OCI-LY1 (cell line): ENCODE measurements around the gene C19orf67.

Source experiments
- H2AFZ ChIP-seq: fragments of 200-600 bp; sonication (generic), shearing (Covaris generic); 2 replicates; pipeline ENCODE4 v1.6.0; 2014; ENCODE audit warnings: antibody characterized with exemption, mild to moderate bottlenecking, low read length
- H3F3A ChIP-seq: fragments of 200-600 bp; sonication (generic), shearing (Covaris generic); 2 replicates; pipeline ENCODE4 v1.6.0; 2014; ENCODE audit warnings: mild to moderate bottlenecking, antibody characterized with exemption, low read length, moderate library complexity; ENCODE audit not compliant: insufficient read depth
- H3K27ac ChIP-seq: fragments of 200-600 bp; sonication (generic); 2 replicates; pipeline ENCODE4 v1.5.1; 2014; ENCODE audit warnings: low read length, mixed run types, mild to moderate bottlenecking, low read depth; ENCODE audit not compliant: poor library complexity, severe bottlenecking
- H3K27me3 ChIP-seq: fragments of 200-600 bp; sonication (generic); 2 replicates; pipeline ENCODE4 v1.6.0; 2014; ENCODE audit warnings: antibody characterized with exemption, mild to moderate bottlenecking, low read length, moderate library complexity; ENCODE audit not compliant: insufficient read depth
- H3K36me3 ChIP-seq: fragments of 200-600 bp; sonication (generic); 2 replicates; pipeline ENCODE4 v1.6.1; 2014; ENCODE audit warnings: mild to moderate bottlenecking, antibody characterized with exemption, low read length, moderate library complexity, mixed read lengths; ENCODE audit not compliant: insufficient read depth
- H3K4me1 ChIP-seq: fragments of 200-600 bp; sonication (generic); 2 replicates; pipeline ENCODE4 v1.5.1; 2014; ENCODE audit warnings: mild to moderate bottlenecking, low read length, moderate library complexity; ENCODE audit not compliant: insufficient read depth, severe bottlenecking
- H3K4me2 ChIP-seq: fragments of 200-600 bp; sonication (generic), shearing (Covaris generic); 2 replicates; pipeline ENCODE4 v1.6.1; 2014; ENCODE audit warnings: low read length
- H3K4me3 ChIP-seq: fragments of 200-600 bp; sonication (generic); 2 replicates; pipeline ENCODE4 v1.5.1; 2014; ENCODE audit warnings: low read length, low read depth, mild to moderate bottlenecking, mixed read lengths; ENCODE audit not compliant: poor library complexity, severe bottlenecking
- H3K79me2 ChIP-seq: fragments of 200-600 bp; shearing (Covaris generic); 2 replicates; pipeline ENCODE4 v1.6.1; 2016; ENCODE audit warnings: mixed run types, low read length, mixed read lengths; ENCODE audit not compliant: insufficient read depth
- H3K9ac ChIP-seq: fragments of 200-600 bp; sonication (generic), shearing (Covaris generic); 2 replicates; pipeline ENCODE4 v1.6.1; 2014; ENCODE audit warnings: mild to moderate bottlenecking, low read length, mixed read lengths
- H3K9me2 ChIP-seq: fragments of 200-600 bp; sonication (generic), shearing (Covaris generic); 2 replicates; pipeline ENCODE4 v1.6.1; 2014; ENCODE audit warnings: low read depth, mild to moderate bottlenecking, low read length, mixed read lengths
- H3K9me3 ChIP-seq: fragments of 200-600 bp; shearing (Covaris generic); 2 replicates; pipeline ENCODE4 v1.6.1; 2014; ENCODE audit warnings: low read length, mixed read lengths
- H4K20me1 ChIP-seq: fragments of 200-600 bp; sonication (generic), shearing (Covaris generic); 2 replicates; pipeline ENCODE4 v1.6.0; 2016; ENCODE audit warnings: mild to moderate bottlenecking, low read length; ENCODE audit not compliant: insufficient read depth
- EZH2 ChIP-seq: fragments of 200-600 bp; sonication (generic), shearing (Covaris generic); IDR thresholded peaks from 2 replicates; pipeline ENCODE4 v1.8.0; 2017; ENCODE audit warnings: borderline replicate concordance, mixed run types, mild to moderate bottlenecking, antibody characterized with exemption, low read length, moderate library complexity, mixed read lengths
- TF ChIP-seq, protein P1 (sequence below): fragments of 200-600 bp; sonication (generic), shearing (Covaris generic); IDR thresholded peaks from 2 replicates; pipeline ENCODE4 v1.5.1; 2017; ENCODE audit warnings: mild to moderate bottlenecking, antibody characterized with exemption, low read length, moderate library complexity, mixed read lengths

Gene C19orf67

DNA sequence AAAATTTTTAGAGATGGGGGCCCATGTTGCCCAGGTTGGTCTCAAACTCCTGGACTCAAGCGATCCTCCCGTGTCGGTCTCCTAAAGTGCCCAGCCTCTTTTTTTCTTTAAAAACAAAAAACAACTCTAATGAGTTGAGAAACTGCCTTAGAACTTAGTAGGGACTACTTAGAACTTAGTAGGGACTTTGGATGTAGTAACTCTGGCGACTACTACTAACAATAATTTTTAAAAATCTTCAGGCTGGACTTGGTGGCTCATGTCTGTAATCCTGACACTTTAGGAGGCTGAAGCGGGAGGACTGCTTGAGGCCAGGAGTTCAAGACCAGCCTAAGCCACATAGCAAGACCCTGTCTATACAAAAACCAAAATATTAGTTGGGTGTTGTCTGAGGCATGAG lies 515 bp upstream of the C19orf67 start:
- TF ChIP-seq EZH2 = no peak
- TF ChIP-seq, protein P1, sequence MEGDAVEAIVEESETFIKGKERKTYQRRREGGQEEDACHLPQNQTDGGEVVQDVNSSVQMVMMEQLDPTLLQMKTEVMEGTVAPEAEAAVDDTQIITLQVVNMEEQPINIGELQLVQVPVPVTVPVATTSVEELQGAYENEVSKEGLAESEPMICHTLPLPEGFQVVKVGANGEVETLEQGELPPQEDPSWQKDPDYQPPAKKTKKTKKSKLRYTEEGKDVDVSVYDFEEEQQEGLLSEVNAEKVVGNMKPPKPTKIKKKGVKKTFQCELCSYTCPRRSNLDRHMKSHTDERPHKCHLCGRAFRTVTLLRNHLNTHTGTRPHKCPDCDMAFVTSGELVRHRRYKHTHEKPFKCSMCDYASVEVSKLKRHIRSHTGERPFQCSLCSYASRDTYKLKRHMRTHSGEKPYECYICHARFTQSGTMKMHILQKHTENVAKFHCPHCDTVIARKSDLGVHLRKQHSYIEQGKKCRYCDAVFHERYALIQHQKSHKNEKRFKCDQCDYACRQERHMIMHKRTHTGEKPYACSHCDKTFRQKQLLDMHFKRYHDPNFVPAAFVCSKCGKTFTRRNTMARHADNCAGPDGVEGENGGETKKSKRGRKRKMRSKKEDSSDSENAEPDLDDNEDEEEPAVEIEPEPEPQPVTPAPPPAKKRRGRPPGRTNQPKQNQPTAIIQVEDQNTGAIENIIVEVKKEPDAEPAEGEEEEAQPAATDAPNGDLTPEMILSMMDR = no peak
- H2AFZ ChIP-seq = no peak overlapping the region
- H3K79me2 ChIP-seq = no peaks in the 10 kb centered on the region
- H3K27me3 ChIP-seq = no peaks in the 10 kb centered on the region
- H3K4me2 ChIP-seq = no peak overlapping the region
- H3F3A ChIP-seq = no peaks in the 10 kb centered on the region
- H3K27ac ChIP-seq = no peak overlapping the region
- H3K4me3 ChIP-seq = no peak overlapping the region
- no peaks in the 10 kb centered on the region for H3K9me3 ChIP-seq
- peaks cover 23% of the 10 kb centered on the region for H3K36me3 ChIP-seq
- H3K9ac ChIP-seq = no peak overlapping the region
- peaks cover 16% of the 10 kb centered on the region for H3K4me1 ChIP-seq
- H4K20me1 ChIP-seq = no peaks in the 10 kb centered on the region
- no peaks in the 10 kb centered on the region for H3K9me2 ChIP-seq

DNA sequence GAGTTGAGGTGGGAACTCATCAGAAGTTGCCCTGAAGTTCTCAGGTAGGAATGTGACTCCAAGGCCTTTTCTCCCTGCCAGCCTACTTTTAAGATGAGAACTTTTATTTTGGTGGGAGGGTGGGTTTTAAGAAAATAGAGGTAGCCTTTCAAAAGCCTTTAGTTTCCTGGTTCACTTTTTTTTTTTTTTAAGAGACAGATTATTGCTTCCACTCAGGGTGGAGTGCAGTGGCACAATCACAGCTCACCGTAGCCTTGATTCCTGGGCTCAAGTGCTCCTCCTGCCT lies 3.0 kb downstream of the C19orf67 start:
- H3K27ac ChIP-seq = no peak overlapping the region
- H3K4me3 ChIP-seq = no peak overlapping the region
- H3K4me2 ChIP-seq = no peak overlapping the region
- H3K9me3 ChIP-seq = no peaks in the 10 kb centered on the region
- TF ChIP-seq, protein P1 = no peak
- TF ChIP-seq EZH2 = no peak
- no peaks in the 10 kb centered on the region for H4K20me1 ChIP-seq
- H3K36me3 ChIP-seq = peaks cover 9% of the 10 kb centered on the region; the same call in 1 of the 2 replicates
- no peaks in the 10 kb centered on the region for H3K79me2 ChIP-seq
- peaks cover 18% of the 10 kb centered on the region for H3K4me1 ChIP-seq
- H3K9me2 ChIP-seq = no peaks in the 10 kb centered on the region
- H3K9ac ChIP-seq = no peak overlapping the region
- H3F3A ChIP-seq = no peaks in the 10 kb centered on the region
- H3K27me3 ChIP-seq = no peaks in the 10 kb centered on the region
- no peak overlapping the region for H2AFZ ChIP-seq

DNA sequence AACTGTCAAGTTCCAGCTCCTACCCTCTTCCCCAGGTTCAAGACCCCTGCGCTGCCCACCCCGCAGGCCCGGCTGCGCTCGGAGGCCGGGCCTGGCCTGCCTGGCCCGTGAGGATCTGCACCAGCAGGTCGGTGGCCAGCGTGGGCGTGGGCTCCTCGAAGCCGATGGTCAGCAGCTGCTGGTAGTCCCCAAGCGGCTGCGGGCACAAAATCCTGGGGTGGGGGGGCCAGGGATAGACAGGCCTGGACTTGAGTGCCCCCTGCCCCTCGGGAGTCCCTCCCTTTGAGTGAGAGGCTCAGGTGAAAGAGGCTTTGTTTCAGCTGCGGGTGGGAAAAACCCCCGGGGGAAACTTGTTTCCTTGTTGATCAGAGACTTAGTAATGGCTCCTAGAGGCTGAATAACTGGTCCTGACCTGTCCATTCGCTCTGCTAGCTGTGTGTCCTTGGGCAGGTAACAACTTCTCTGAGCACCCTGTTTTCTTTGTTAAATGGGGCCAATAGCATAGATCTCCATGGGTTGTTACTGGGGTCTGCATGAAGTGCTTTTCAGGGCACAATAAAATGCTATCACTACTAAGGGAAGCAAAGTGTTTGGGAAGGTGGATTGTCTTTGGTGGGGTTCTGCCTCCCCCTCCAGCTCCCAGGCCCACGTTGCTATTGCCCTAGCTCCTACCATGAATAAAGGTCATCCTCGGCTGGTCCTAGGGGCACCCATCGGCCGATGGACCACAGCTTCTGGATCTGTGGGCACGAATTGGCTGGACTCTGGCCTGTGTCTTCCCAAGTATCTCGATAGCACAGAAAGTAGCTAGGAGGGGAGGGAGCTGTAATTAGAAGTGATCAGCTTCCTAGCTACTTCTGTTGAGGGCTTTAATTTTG lies 3.5 kb downstream of the C19orf67 start:
- H3K4me2 ChIP-seq = peak overlapping the region; percentile 99
- H3K27ac ChIP-seq = no peak overlapping the region
- H4K20me1 ChIP-seq = no peaks in the 10 kb centered on the region
- H3K4me3 ChIP-seq = peak overlapping the region; percentile 82
- H2AFZ ChIP-seq = no peak overlapping the region; the same call in 1 of the 2 replicates
- no peaks in the 10 kb centered on the region for H3K9me3 ChIP-seq
- peak overlapping the region; percentile 80 for H3K9ac ChIP-seq
- no peaks in the 10 kb centered on the region for H3K27me3 ChIP-seq
- no peaks in the 10 kb centered on the region for H3K9me2 ChIP-seq
- TF ChIP-seq, protein P1 = no peak
- no peak for TF ChIP-seq EZH2
- H3K4me1 ChIP-seq = peaks cover 18% of the 10 kb centered on the region
- peaks cover 9% of the 10 kb centered on the region; the same call in 1 of the 2 replicates for H3K36me3 ChIP-seq
- H3K79me2 ChIP-seq = no peaks in the 10 kb centered on the region
- H3F3A ChIP-seq = no peaks in the 10 kb centered on the region
